Measurements from ENCODE around the gene SERPINE1. TPM values are rescaled to one million over a fixed set of nuclear protein-coding genes. Genes with fewer than 3 reads are reported as not detected.
A peak's percentile ranks its signal among the peaks of the same experiment; 100 is the strongest.
"Not testable (repeated sequence)": the region's sequence is repeated elsewhere in the genome, so short reads cannot be mapped to it uniquely, and the experiment has no call there.

The SERPINE1 gene
- total RNA-seq, 1 experiment from 2014 or later = not detected

DNA sequence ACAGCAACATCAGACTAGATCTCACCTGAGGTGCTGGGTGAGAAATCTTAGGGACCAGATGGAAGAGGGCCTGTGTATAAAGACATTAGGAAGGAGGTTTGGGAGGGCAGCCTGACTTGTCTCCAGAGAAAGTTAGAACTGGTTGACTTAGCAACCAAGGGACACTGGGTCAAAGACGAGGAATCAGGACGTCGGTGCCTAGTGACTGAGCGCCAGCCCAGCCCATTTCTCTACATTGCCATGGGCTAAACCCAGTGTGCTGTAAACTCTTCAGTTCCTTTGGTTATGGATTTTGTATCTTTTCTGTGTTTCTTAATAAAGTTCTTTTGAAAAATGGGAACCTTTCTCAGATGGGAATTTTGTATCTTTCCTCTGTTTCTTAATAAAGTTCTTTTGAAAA lies 29.3 kb upstream of the SERPINE1 start:
- Histone ChIP-seq H3K4me1 (ENCODE audit: low read length) (no peaks in the 10 kb centered on the region), H3K4me3 (ENCODE audit: low read length) (no peak overlapping the region), H3K36me3 (ENCODE audit: insufficient read depth, low read length) (no peaks in the 10 kb centered on the region), H3K4me2 (ENCODE audit: low read depth, low read length, poor library complexity, severe bottlenecking) (no peak overlapping the region), H3K79me2 (ENCODE audit: low read length) (no peaks in the 10 kb centered on the region), H4K20me1 (ENCODE audit: insufficient read depth, low read depth, low read length) (no peaks in the 10 kb centered on the region), H3K27me3 (ENCODE audit: low read length) (no peaks in the 10 kb centered on the region), H3K9me3 (ENCODE audit: low read length) (no peaks in the 10 kb centered on the region), H2AFZ (ENCODE audit: low read length) (no peak overlapping the region), H3K27ac (ENCODE audit: low read length) (no peak overlapping the region), H3K9ac (ENCODE audit: low read length) (no peak overlapping the region), H3K9me2 (replicated peaks; ENCODE audit: insufficient read depth, low read length) (no peaks in the 10 kb centered on the region)
- DNase-seq = no peak

DNA sequence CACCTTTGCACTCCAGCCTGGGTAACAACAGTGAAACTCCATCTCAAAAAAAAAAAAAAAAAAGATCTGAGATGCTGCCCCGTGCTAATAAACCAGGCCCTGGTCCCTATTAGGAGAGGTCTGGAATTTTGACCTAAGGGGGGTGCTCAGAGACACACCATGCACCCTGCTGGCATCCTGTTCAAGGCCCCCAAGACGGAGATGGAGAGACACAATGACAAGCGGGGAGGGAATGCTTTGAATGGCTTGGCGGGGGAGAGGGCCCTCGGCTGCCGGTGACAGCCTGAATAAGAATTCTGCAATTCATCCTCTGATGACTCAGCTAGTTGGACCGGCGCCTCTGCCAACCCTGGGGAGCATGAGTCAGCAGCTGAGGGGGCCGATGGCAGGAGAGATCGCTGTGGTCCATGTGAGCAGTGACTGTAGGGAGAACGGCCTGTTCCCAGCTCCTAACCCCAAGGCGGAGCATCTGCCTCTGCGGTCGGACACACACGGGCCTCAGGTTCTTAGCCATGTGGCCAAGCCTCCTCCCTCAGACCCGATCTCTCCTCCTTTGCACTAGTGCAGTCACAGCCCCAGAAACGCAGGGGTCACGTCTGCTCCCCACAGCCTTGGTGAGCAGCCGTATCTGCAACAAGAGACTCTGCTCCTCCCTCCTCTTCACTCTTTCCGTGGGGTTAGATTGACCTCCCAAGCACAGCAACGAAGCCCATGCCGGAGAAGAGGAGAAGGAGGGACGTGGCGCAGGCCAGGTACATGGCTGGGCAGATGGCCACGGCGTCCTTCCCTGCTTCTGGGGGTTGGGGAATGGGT lies 26.7 kb upstream of the SERPINE1 start:
- no peak overlapping the region for H3K4me2 ChIP-seq (ENCODE audit: low read depth, low read length, poor library complexity, severe bottlenecking)

DNA sequence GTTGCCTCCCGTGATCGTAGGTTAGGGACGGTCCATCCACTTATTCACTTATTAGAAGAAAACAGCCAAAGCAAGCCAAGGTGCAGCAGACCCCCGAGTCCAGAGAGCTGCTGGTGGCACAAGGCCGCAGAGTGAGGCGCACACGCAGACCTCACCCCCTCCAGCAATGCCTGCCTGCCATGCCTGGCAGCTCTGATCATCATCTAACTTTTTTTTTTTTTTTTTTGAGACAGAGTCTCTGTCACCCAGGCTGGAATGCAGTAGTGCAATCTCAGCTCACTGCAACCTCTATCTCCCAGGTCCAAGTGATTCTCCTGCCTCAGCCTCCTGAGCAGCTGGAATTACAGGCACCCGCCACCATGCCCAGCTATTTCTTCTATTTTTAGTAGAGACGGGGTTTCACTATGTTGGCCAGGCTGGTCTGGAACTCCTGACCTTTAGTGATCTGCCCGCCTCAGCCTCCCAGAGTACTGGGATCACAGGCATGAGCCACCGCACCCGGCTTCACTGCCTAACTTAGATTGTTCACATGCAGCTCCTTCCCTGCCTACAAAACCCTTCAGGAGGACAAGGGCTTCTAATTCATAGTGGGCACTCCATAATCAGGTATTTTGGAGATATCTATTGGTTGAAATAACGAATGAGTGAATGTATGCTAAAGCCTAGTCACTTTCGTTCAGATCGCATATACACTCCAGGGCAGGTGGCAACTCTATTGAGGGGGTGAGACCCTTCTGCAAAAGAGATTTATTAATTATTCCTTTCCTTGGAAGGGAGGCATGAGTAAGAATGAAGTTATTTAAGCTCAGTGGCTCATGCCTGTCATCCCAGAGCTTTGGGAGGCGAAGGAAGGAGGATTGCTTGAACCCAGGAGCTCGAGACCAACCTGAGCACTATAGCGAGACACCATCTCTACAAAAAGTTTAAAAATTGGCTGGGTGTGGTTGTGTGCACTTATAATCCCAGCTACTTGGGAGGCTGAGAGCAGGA lies 25.8 kb upstream of the SERPINE1 start:
- Histone ChIP-seq H4K20me1 (ENCODE audit: insufficient read depth, low read depth, low read length) (no peaks in the 10 kb centered on the region), H3K27me3 (ENCODE audit: low read length) (no peaks in the 10 kb centered on the region), H3K36me3 (ENCODE audit: insufficient read depth, low read length) (no peaks in the 10 kb centered on the region), H3K9ac (ENCODE audit: low read length) (no peak overlapping the region), H3K4me1 (ENCODE audit: low read length) (no peaks in the 10 kb centered on the region), H3K4me3 (ENCODE audit: low read length) (no peak overlapping the region), H3K4me2 (ENCODE audit: low read depth, low read length, poor library complexity, severe bottlenecking) (no peak overlapping the region), H3K27ac (ENCODE audit: low read length) (no peak overlapping the region), H2AFZ (ENCODE audit: low read length) (no peak overlapping the region), H3K79me2 (ENCODE audit: low read length) (no peaks in the 10 kb centered on the region), H3K9me3 (ENCODE audit: low read length) (no peaks in the 10 kb centered on the region), H3K9me2 (replicated peaks; ENCODE audit: insufficient read depth, low read length) (no peaks in the 10 kb centered on the region)
- no peak for DNase-seq

More for the DNA sequence above, 26.7 kb upstream of the SERPINE1 start:
- Histone ChIP-seq H3K36me3 (ENCODE audit: insufficient read depth, low read length) (no peaks in the 10 kb centered on the region), H3K4me1 (ENCODE audit: low read length) (no peaks in the 10 kb centered on the region), H4K20me1 (ENCODE audit: insufficient read depth, low read depth, low read length) (no peaks in the 10 kb centered on the region), H3K9ac (ENCODE audit: low read length) (no peak overlapping the region), H2AFZ (ENCODE audit: low read length) (no peak overlapping the region), H3K9me2 (replicated peaks; ENCODE audit: insufficient read depth, low read length) (no peaks in the 10 kb centered on the region), H3K27ac (ENCODE audit: low read length) (no peak overlapping the region), H3K27me3 (ENCODE audit: low read length) (no peaks in the 10 kb centered on the region), H3K79me2 (ENCODE audit: low read length) (no peaks in the 10 kb centered on the region), H3K9me3 (ENCODE audit: low read length) (no peaks in the 10 kb centered on the region), H3K4me3 (ENCODE audit: low read length) (no peak overlapping the region)
- peak; percentile 59 for DNase-seq

DNA sequence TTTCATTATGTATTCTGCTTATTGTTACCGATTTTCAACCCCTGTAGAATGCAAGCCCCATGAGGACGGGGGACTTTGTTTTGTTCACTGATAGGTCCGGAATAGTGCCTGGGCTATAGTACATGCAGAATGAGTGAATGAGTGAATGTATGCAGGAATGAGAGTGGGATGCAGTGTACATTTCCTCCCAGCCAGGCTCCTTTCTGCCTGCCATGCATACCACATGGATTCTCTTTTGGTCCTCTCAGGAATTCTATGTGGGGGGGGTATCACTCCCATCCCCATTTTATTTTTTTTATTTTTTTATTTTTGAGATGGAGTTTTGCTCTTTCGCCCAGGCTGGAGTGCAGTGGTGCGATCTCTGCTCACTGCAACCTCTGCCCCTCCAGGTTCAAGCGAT lies 24.9 kb upstream of the SERPINE1 start:
- H3K9me2 ChIP-seq (replicated peaks; ENCODE audit: insufficient read depth, low read length) = no peaks in the 10 kb centered on the region
- no peaks in the 10 kb centered on the region for H3K4me1 ChIP-seq (ENCODE audit: low read length)
- no peaks in the 10 kb centered on the region for H4K20me1 ChIP-seq (ENCODE audit: insufficient read depth, low read depth, low read length)
- no peak overlapping the region for H3K4me3 ChIP-seq (ENCODE audit: low read length)
- H3K4me2 ChIP-seq (ENCODE audit: low read depth, low read length, poor library complexity, severe bottlenecking) = no peak overlapping the region
- H3K36me3 ChIP-seq (ENCODE audit: insufficient read depth, low read length) = no peaks in the 10 kb centered on the region
- DNase-seq = no peak
- no peaks in the 10 kb centered on the region for H3K27me3 ChIP-seq (ENCODE audit: low read length)
- no peak overlapping the region for H2AFZ ChIP-seq (ENCODE audit: low read length)
- no peaks in the 10 kb centered on the region for H3K79me2 ChIP-seq (ENCODE audit: low read length)
- no peaks in the 10 kb centered on the region for H3K9me3 ChIP-seq (ENCODE audit: low read length)
- H3K27ac ChIP-seq (ENCODE audit: low read length) = no peak overlapping the region
- H3K9ac ChIP-seq (ENCODE audit: low read length) = no peak overlapping the region

DNA sequence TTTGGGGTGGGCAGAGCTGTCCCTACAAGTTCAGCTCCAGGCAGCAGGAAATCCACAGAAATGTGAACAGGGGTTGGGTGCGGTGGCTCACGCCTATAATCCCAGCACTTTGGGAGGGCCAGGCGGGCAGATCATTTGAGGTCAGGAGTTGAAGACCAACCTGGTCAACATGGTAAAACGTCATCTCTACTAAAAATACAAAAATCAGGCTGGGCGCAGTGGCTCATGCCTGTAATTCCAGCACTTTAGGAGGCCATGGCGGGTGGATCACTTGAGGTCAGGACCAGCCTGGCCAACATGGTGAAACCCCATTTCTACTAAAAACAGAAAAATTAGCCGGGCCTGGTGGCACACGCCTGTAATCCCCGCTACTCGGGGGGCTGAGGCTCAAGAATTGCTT lies 23.2 kb upstream of the SERPINE1 start:
- not testable (repeated sequence) for H3K4me2 ChIP-seq (ENCODE audit: low read depth, low read length, poor library complexity, severe bottlenecking); H3K79me2 ChIP-seq (ENCODE audit: low read length); H3K4me3 ChIP-seq (ENCODE audit: low read length); DNase-seq; H3K27ac ChIP-seq (ENCODE audit: low read length); H3K36me3 ChIP-seq (ENCODE audit: insufficient read depth, low read length); H3K9ac ChIP-seq (ENCODE audit: low read length); H3K9me3 ChIP-seq (ENCODE audit: low read length); H2AFZ ChIP-seq (ENCODE audit: low read length); H3K9me2 ChIP-seq (replicated peaks; ENCODE audit: insufficient read depth, low read length); H3K27me3 ChIP-seq (ENCODE audit: low read length); H4K20me1 ChIP-seq (ENCODE audit: insufficient read depth, low read depth, low read length); H3K4me1 ChIP-seq (ENCODE audit: low read length)

DNA sequence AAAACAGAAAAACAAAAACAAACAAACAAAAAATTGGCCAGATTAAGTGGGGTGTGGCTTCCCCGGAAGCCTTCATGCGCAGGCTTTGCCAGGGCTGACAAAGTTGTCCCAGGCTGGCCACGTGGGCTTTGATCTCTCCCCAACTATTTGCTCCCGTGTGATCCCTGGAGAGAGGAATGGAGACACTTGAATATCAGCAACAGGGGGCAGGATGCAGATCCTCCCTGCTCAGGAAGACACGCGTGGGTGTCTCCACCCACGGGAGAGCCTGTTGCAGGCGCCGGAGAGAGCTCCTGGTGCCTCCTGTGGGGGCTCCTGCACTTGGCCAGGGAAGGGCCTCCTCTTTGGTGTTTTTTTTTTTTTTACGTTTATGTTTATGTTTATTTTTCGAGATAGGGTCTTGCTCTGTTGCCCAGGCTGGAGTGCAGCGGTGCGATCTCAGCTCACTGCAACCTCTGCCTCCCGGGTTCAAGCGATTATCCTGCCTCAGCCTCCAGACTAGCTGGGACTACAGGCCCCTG lies 22.7 kb upstream of the SERPINE1 start:
- no peak overlapping the region for H3K27ac ChIP-seq (ENCODE audit: low read length)
- H3K4me1 ChIP-seq (ENCODE audit: low read length) = no peaks in the 10 kb centered on the region
- no peak overlapping the region for H3K4me3 ChIP-seq (ENCODE audit: low read length)
- H3K79me2 ChIP-seq (ENCODE audit: low read length) = no peaks in the 10 kb centered on the region
- H3K27me3 ChIP-seq (ENCODE audit: low read length) = no peaks in the 10 kb centered on the region
- H2AFZ ChIP-seq (ENCODE audit: low read length) = no peak overlapping the region
- DNase-seq = no peak
- no peaks in the 10 kb centered on the region for H4K20me1 ChIP-seq (ENCODE audit: insufficient read depth, low read depth, low read length)
- H3K36me3 ChIP-seq (ENCODE audit: insufficient read depth, low read length) = no peaks in the 10 kb centered on the region
- H3K9me2 ChIP-seq (replicated peaks; ENCODE audit: insufficient read depth, low read length) = no peaks in the 10 kb centered on the region
- H3K4me2 ChIP-seq (ENCODE audit: low read depth, low read length, poor library complexity, severe bottlenecking) = no peak overlapping the region
- H3K9me3 ChIP-seq (ENCODE audit: low read length) = no peaks in the 10 kb centered on the region
- no peak overlapping the region for H3K9ac ChIP-seq (ENCODE audit: low read length)

DNA sequence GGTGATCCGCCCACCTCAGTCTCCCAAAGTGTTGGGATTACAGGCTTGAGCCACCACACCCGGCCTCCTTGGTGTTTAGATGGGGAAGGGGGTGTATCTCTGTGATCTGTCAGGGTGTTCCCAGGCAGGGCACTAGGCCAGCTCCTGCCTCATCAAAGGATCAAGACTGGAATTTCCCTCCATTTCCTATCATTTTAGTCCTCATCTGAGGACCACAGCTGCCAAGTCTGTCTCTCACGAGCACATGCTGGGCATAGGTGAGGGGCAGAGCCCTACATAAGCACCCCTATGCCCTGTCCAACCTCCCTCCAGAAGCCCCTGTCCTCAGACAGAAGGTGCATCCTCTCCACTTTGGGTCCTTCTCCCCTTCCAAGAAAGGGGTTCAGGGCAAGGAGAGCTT lies 22.1 kb upstream of the SERPINE1 start:
- Histone ChIP-seq H2AFZ (ENCODE audit: low read length) (no peak overlapping the region), H3K9me3 (ENCODE audit: low read length) (no peaks in the 10 kb centered on the region), H3K79me2 (ENCODE audit: low read length) (no peaks in the 10 kb centered on the region), H3K4me3 (ENCODE audit: low read length) (no peak overlapping the region), H4K20me1 (ENCODE audit: insufficient read depth, low read depth, low read length) (no peaks in the 10 kb centered on the region), H3K27me3 (ENCODE audit: low read length) (no peaks in the 10 kb centered on the region), H3K9me2 (replicated peaks; ENCODE audit: insufficient read depth, low read length) (no peaks in the 10 kb centered on the region), H3K27ac (ENCODE audit: low read length) (no peak overlapping the region), H3K36me3 (ENCODE audit: insufficient read depth, low read length) (no peaks in the 10 kb centered on the region), H3K4me2 (ENCODE audit: low read depth, low read length, poor library complexity, severe bottlenecking) (no peak overlapping the region), H3K4me1 (ENCODE audit: low read length) (no peaks in the 10 kb centered on the region), H3K9ac (ENCODE audit: low read length) (no peak overlapping the region)
- DNase-seq = no peak

DNA sequence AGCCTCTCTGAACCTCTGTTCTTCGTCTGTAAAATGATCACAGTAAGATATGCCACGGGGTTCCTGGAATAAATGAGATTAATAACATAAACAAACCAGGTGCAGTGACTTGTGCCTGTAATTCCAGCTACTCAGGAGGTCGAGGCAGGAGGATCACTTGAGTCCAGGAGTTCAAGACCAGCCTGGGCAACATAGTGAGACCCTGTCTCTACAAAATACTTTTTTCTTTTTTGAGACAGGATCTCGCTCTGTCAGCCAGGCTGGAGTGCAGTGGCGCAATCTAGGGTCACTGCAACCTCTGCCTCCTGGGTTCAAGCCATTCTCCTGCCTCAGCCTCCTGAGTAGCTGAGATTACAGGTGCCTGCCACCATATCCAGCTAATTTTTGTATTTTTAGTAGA lies 21.7 kb upstream of the SERPINE1 start:
- not testable (repeated sequence) for DNase-seq; H2AFZ ChIP-seq (ENCODE audit: low read length); H3K4me2 ChIP-seq (ENCODE audit: low read depth, low read length, poor library complexity, severe bottlenecking); H3K9ac ChIP-seq (ENCODE audit: low read length); H3K27me3 ChIP-seq (ENCODE audit: low read length); H3K27ac ChIP-seq (ENCODE audit: low read length); H3K4me3 ChIP-seq (ENCODE audit: low read length); H4K20me1 ChIP-seq (ENCODE audit: insufficient read depth, low read depth, low read length); H3K9me3 ChIP-seq (ENCODE audit: low read length); H3K36me3 ChIP-seq (ENCODE audit: insufficient read depth, low read length); H3K4me1 ChIP-seq (ENCODE audit: low read length); H3K9me2 ChIP-seq (replicated peaks; ENCODE audit: insufficient read depth, low read length); H3K79me2 ChIP-seq (ENCODE audit: low read length)
